Gastroesophageal sphincter (tissue), 4 donors: ENCODE data around the gene MRPL52. TPM values are rescaled to one million over a fixed set of nuclear protein-coding genes. Genes with fewer than 3 reads are reported as not detected.

Source experiments
- ATAC-seq: fragments of 150-250 bp; one replicate; pipeline ENCODE4 v1.9.1; 2016; ENCODE audit warnings: mild to moderate bottlenecking, moderate library complexity
- H3K27ac ChIP-seq, 4 donors: fragments of 200-600 bp; sonication (generic) in 3 of 4; 1 replicate in 3 of 4; 2 replicates in 1 of 4; pipeline ENCODE4 v1.5.1; 2016 to 2019
- H3K27me3 ChIP-seq: fragments of 200-600 bp; sonication (generic); one replicate; pipeline ENCODE4 v1.5.1; 2019
- H3K36me3 ChIP-seq, 2 donors: fragments of 200-600 bp; sonication (generic); one replicate each; pipeline ENCODE4 v1.5.1; 2019; ENCODE audit warnings: control low read depth in 1 of 2
- H3K4me1 ChIP-seq, 3 donors: fragments of 200-600 bp; sonication (generic); 1 replicate in 2 of 3; 2 replicates in 1 of 3; pipeline ENCODE4 v1.5.1; 2016 to 2019; ENCODE audit warnings: control low read depth in 2 of 3
- H3K4me3 ChIP-seq, 2 donors: fragments of 200-600 bp; sonication (generic); one replicate each; pipeline ENCODE4 v1.5.1; 2019; ENCODE audit warnings: mild to moderate bottlenecking in 1 of 2, moderate library complexity in 1 of 2
- H3K9me3 ChIP-seq, 3 donors: fragments of 200-600 bp; sonication (generic); one replicate each; pipeline ENCODE4 v1.5.1; 2017 to 2019; ENCODE audit warnings: control low read depth in 2 of 3
- EP300 ChIP-seq: sonication (generic); formaldehyde crosslinking; IDR thresholded peaks from one replicate; pipeline ENCODE4 v1.6.1; 2017; ENCODE audit warnings: antibody characterized with exemption, mild to moderate bottlenecking
- POLR2A ChIP-seq, 2 donors: fragments of 450-650 bp; IDR thresholded peaks; one replicate each; pipeline ENCODE4 v1.6.1; 2017; ENCODE audit warnings: antibody characterized with exemption in 2 of 2, mild to moderate bottlenecking in 2 of 2, moderate library complexity in 1 of 2
- POLR2AphosphoS5 ChIP-seq: sonication (generic); formaldehyde crosslinking; IDR thresholded peaks from one replicate; pipeline ENCODE4 v1.6.1; 2017; ENCODE audit warnings: antibody characterized with exemption
- WGBS, 2 donors: methylation state at CpG; one replicate each; pipeline ENCODE4 v1.1.5; 2018; ENCODE audit warnings: low coverage in 1 of 2; 5-methylcytosine and 5-hydroxymethylcytosine counted together
- total RNA-seq, 4 donors: library from RNA; depleted of rRNA; stranded (reverse); fragments of >200 nt; gene quantifications; one replicate each; pipeline ENCODE4 v1.1.0, GENCODE V29; 2016
- TF ChIP-seq, protein P1 (sequence below), 4 experiments: fragments of 200-600 bp in 2 of 4; fragments of 450-650 bp in 2 of 4; sonication (generic) in 1 of 4; IDR thresholded peaks; one replicate each; pipeline ENCODE4 v1.5.1; 2017 to 2019; ENCODE audit warnings: antibody characterized with exemption in 4 of 4, mild to moderate bottlenecking in 2 of 4, moderate library complexity in 2 of 4

MRPL52 gene
- total RNA-seq, 4 donors from 2014 or later = 24.4 to 65.0 (median 35.0) TPM

DNA sequence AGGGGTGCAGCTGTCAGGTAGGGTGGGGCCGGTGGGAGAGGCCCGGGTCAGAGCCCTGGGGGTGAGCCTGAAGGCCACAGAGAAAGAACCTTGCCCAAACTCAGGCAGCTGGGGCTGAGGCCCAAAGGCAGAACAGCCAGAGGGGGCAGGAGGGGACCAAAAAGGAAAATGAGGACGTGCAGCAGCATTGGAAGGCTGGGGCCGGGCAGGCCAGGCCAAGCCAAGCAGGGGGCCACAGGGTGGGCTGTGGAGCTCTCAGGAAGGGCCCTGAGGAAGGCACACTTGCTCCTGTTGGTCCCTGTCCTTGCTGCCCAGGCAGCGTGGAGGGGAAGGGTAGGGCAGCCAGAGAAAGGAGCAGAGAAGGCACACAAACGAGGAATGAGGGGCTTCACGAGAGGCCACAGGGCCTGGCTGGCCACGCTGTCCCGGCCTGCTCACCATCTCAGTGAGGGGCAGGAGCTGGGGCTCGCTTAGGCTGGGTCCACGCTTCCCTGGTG, 17.2 kb downstream of the MRPL52 start:
- H3K36me3 ChIP-seq = peaks cover 0 to 53% of the 10 kb centered on the region in 2 donors
- WGBS, 2 donors = 35 to 63% methylated on average over 2 to 5 of the region's 11 CpGs
- peak overlapping the region; percentile 15 to 90 (median 84) for H3K27ac ChIP-seq

DNA sequence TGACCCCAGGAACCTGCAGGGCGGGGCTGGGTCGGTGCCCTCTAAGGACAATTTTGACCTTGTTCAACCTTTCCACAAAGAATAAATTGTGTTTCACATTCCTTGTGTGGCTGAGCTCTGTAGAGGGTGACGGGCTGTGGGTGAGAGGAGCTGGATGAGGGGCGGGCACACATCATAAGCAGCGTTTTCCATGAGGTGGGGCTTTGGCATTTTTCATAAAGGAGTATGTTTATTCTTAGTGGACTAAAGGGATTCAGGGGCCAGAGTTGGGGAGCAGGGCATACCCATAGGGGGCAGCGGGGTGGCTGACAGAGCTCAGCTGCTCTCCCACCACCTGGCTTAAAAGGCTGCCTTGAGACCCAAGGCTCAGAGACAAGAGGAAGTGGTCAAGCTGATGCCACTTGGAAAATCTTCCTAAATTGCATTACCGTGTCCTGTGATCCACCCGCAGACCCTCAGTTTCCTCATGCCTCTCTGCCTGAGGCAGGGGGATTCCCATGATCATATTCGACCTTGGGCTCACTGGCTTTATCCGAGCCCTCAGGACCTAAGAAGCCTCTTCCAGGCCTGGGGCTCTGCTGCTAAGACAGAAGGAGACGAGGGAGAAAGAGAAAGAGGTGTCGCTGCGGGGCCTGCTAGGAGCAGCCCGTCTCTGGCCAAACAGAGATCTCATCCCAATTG, 18.1 kb downstream of the MRPL52 start:
- peak overlapping the region in 1 of 2 donors; percentile 18 for H3K4me3 ChIP-seq
- 11 to 31% methylated on average over 6 to 8 of the region's 14 CpGs for WGBS, 2 donors

More for the DNA sequence above, 17.2 kb downstream of the MRPL52 start:
- ATAC-seq = no peak
- Histone ChIP-seq H3K27me3 (no peaks in the 10 kb centered on the region), H3K4me3 (no peak overlapping the region), H3K4me1 (peaks cover 3 to 98% (median 58%) of the 10 kb centered on the region in 3 donors), H3K9me3 (no peaks in the 10 kb centered on the region)
- TF ChIP-seq POLR2AphosphoS5 (no peak), EP300 (no peak), POLR2A (IDR thresholded peaks at IDR 0.05) (no peak)
- TF ChIP-seq, protein P1, sequence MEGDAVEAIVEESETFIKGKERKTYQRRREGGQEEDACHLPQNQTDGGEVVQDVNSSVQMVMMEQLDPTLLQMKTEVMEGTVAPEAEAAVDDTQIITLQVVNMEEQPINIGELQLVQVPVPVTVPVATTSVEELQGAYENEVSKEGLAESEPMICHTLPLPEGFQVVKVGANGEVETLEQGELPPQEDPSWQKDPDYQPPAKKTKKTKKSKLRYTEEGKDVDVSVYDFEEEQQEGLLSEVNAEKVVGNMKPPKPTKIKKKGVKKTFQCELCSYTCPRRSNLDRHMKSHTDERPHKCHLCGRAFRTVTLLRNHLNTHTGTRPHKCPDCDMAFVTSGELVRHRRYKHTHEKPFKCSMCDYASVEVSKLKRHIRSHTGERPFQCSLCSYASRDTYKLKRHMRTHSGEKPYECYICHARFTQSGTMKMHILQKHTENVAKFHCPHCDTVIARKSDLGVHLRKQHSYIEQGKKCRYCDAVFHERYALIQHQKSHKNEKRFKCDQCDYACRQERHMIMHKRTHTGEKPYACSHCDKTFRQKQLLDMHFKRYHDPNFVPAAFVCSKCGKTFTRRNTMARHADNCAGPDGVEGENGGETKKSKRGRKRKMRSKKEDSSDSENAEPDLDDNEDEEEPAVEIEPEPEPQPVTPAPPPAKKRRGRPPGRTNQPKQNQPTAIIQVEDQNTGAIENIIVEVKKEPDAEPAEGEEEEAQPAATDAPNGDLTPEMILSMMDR (IDR thresholded peaks at IDR 0.05) = no peak

DNA sequence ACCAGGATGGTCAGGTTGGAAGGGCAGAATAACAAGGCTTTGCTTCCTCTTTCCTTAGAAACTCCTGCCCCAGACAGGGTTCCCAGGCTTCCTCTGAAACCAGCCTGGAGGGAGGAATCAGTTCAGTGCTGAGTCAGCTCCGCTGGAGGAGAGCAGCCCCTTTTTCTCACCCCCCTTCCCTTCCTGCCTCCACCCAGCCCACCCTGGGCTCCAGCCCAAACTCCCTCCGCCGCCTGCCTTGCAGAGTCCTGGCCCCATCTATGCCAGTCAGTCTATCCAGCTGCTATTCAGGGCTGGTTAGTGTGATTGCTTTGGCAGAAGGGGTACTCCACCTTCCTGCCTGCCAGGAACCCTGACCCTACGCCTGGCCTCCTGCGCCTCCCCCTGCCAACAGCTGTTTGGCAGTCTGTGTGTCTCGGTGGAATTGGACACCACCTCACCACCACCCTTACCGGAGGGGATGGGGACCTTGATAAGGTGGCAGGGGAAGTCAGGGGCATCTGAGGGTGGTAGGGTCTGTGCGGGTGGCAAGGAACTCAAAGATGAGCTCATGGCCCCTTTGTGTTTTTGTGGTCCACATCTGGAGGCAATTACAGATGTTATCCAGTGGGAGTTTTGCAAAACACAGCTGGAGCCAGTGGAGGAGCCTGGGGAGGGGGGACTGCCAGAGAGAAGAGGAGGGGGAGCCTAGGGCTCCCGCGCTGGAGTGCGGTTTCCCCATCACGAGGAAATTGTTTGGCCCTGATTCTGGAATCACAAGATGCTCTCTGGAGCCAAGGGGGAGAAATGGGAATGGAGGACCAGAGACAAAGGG, 18.9 kb downstream of the MRPL52 start:
- peak; percentile 71 for ATAC-seq
- Histone ChIP-seq H3K9me3 (no peaks in the 10 kb centered on the region), H3K27ac (peak overlapping the region; percentile 66 to 92 (median 88)), H3K27me3 (no peaks in the 10 kb centered on the region), H3K36me3 (peaks cover 0 to 36% of the 10 kb centered on the region in 2 donors), H3K4me3 (peak overlapping the region in 1 of 2 donors; percentile 18), H3K4me1 (peaks cover 3 to 98% (median 64%) of the 10 kb centered on the region in 3 donors)
- TF ChIP-seq POLR2A (IDR thresholded peaks at IDR 0.05) (no peak), EP300 (no peak), POLR2AphosphoS5 (peak; percentile 51)
- TF ChIP-seq, protein P1 (IDR thresholded peaks at IDR 0.05) = peak in 1 of 4 experiments; percentile 4
- 1 to 19% methylated on average over 5 to 7 of the region's 12 CpGs for WGBS, 2 donors

More for the DNA sequence above, 18.1 kb downstream of the MRPL52 start:
- Histone ChIP-seq H3K9me3 (no peaks in the 10 kb centered on the region), H3K27ac (peak overlapping the region; percentile 66 to 92 (median 88)), H3K36me3 (peaks cover 0 to 43% of the 10 kb centered on the region in 2 donors), H3K27me3 (no peaks in the 10 kb centered on the region), H3K4me1 (peaks cover 3 to 98% (median 59%) of the 10 kb centered on the region in 3 donors)
- ATAC-seq = no peak
- no peak for TF ChIP-seq POLR2AphosphoS5
- TF ChIP-seq, protein P1 (IDR thresholded peaks at IDR 0.05) = peak in 1 of 4 experiments; percentile 11

DNA sequence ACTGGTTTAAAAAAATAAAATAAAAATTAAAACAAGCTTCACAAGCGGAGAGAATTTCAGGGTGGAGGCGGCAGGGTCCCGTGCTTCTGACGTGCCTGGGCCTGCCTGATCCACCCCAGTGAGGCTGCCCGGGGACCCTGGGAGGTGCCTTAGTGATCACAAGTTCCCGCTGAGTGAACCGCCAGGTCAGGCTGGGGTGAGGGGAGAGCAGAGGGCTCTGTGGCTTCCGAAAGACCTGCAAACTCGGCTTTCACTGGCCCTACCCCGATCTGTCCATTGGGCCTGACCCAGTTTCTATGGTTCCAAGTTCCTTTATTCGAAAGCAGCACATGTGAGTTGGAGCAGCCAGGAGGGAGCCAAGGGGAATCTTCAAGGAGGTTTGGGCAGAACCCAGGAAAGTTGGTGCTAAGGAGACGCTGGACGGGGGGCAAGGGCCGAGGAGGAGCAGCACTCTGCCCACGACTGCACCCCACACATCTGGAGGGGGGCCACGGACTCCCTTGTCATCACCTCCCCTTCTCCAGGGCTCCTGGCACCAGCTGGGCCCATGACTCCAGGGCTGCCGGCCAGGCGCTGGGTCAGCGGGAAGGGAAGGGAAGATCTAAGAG, 19.6 kb downstream of the MRPL52 start:
- H3K36me3 ChIP-seq = peaks cover 0 to 28% of the 10 kb centered on the region in 2 donors
- WGBS, 2 donors = 8 to 57% methylated on average over 6 to 7 of the region's 19 CpGs
- peaks cover 3 to 94% (median 64%) of the 10 kb centered on the region in 3 donors for H3K4me1 ChIP-seq
- no peaks in the 10 kb centered on the region for H3K27me3 ChIP-seq
- ATAC-seq = peak; percentile 39
- H3K4me3 ChIP-seq = peak overlapping the region in 1 of 2 donors; percentile 13
- no peaks in the 10 kb centered on the region for H3K9me3 ChIP-seq
- no peak for TF ChIP-seq POLR2A (IDR thresholded peaks at IDR 0.05)
- peak; percentile 41 for TF ChIP-seq POLR2AphosphoS5
- no peak for TF ChIP-seq EP300
- H3K27ac ChIP-seq = peak overlapping the region; percentile 66 to 92 (median 88)
